ENCODE results near the gene ZNF174. TPM values are rescaled to one million over a fixed set of nuclear protein-coding genes. Genes with fewer than 3 reads are reported as not detected.

The ZNF174 gene
- polyA plus RNA-seq, 1 donor from 2014 or later, result 13.0 TPM

- Histone ChIP-seq H3K79me2 (replicated peaks; ENCODE audit: insufficient read depth, low read length) (no peaks in the 10 kb centered on the region), H3K4me2 (ENCODE audit: low read length) (no peak overlapping the region), H3K9ac (ENCODE audit: low read length) (no peak overlapping the region), H3K27me3 (ENCODE audit: insufficient read depth, low read depth, low read length) (no peaks in the 10 kb centered on the region), H3K36me3 (ENCODE audit: insufficient read depth, low read length) (no peaks in the 10 kb centered on the region), H3K27ac (ENCODE audit: low read length) (no peak overlapping the region), H4K20me1 (ENCODE audit: insufficient read depth) (no peaks in the 10 kb centered on the region), H3F3A (ENCODE audit: insufficient read depth, low read length, poor library complexity, severe bottlenecking) (no peaks in the 10 kb centered on the region), H3K9me3 (ENCODE audit: low read length) (no peaks in the 10 kb centered on the region), H3K9me2 (ENCODE audit: insufficient read depth, low read length) (no peaks in the 10 kb centered on the region), H3K4me3 (ENCODE audit: low read length) (no peak overlapping the region), H2AFZ (ENCODE audit: low read depth, low read length) (no peak overlapping the region)
- TF ChIP-seq TAF1 (IDR thresholded peaks at IDR 0.05; ENCODE audit: low read depth) (no peak), RAD21 (conservative IDR thresholded peaks at IDR 0.05) (no peak), EZH2 (IDR thresholded peaks at IDR 0.05; ENCODE audit: borderline replicate concordance, insufficient read depth, low read length, poor library complexity, severe bottlenecking) (no peak), POLR2AphosphoS5 (IDR thresholded peaks at IDR 0.05) (no peak), MXI1 (conservative IDR thresholded peaks at IDR 0.05; ENCODE audit: poor library complexity, severe bottlenecking) (no peak), SMC3 (conservative IDR thresholded peaks at IDR 0.05; ENCODE audit: poor library complexity) (no peak), REST (IDR thresholded peaks at IDR 0.05; ENCODE audit: borderline replicate concordance) (no peak), EP300 (conservative IDR thresholded peaks at IDR 0.05; ENCODE audit: poor library complexity, severe bottlenecking) (no peak), CTCF (IDR thresholded peaks at IDR 0.05; ENCODE audit: poor library complexity, severe bottlenecking) (no peak)
Observed at GRCh38 chr16:3431779-3432219, 30.8 kb downstream of the ZNF174 start.

- H3K27ac ChIP-seq (ENCODE audit: low read length), result no peak overlapping the region
- no peak overlapping the region for H2AFZ ChIP-seq (ENCODE audit: low read depth, low read length)
- no peak overlapping the region for H3K9ac ChIP-seq (ENCODE audit: low read length)
- no peaks in the 10 kb centered on the region for H3K36me3 ChIP-seq (ENCODE audit: insufficient read depth, low read length)
- no peaks in the 10 kb centered on the region for H4K20me1 ChIP-seq (ENCODE audit: insufficient read depth)
- no peaks in the 10 kb centered on the region for H3K9me2 ChIP-seq (ENCODE audit: insufficient read depth, low read length)
- no peak overlapping the region for H3K4me2 ChIP-seq (ENCODE audit: low read length)
- no peaks in the 10 kb centered on the region for H3K27me3 ChIP-seq (ENCODE audit: insufficient read depth, low read depth, low read length)
- no peaks in the 10 kb centered on the region for H3K9me3 ChIP-seq (ENCODE audit: low read length)
- TF ChIP-seq EZH2 (IDR thresholded peaks at IDR 0.05; ENCODE audit: borderline replicate concordance, insufficient read depth, low read length, poor library complexity, severe bottlenecking) (no peak), MXI1 (conservative IDR thresholded peaks at IDR 0.05; ENCODE audit: poor library complexity, severe bottlenecking) (no peak), CTCF (IDR thresholded peaks at IDR 0.05; ENCODE audit: poor library complexity, severe bottlenecking) (no peak), RAD21 (conservative IDR thresholded peaks at IDR 0.05) (no peak), POLR2AphosphoS5 (IDR thresholded peaks at IDR 0.05) (no peak), EP300 (conservative IDR thresholded peaks at IDR 0.05; ENCODE audit: poor library complexity, severe bottlenecking) (no peak), TAF1 (IDR thresholded peaks at IDR 0.05; ENCODE audit: low read depth) (no peak), REST (IDR thresholded peaks at IDR 0.05; ENCODE audit: borderline replicate concordance) (no peak), SMC3 (conservative IDR thresholded peaks at IDR 0.05; ENCODE audit: poor library complexity) (no peak)
- no peak overlapping the region for H3K4me3 ChIP-seq (ENCODE audit: low read length)
- no peaks in the 10 kb centered on the region for H3F3A ChIP-seq (ENCODE audit: insufficient read depth, low read length, poor library complexity, severe bottlenecking)
- no peaks in the 10 kb centered on the region for H3K79me2 ChIP-seq (replicated peaks; ENCODE audit: insufficient read depth, low read length)
Observed at GRCh38 chr16:3434373-3434772, 33.4 kb downstream of the ZNF174 start.

Data from neural cell (in vitro differentiated cells).